Astrocyte (in vitro differentiated cells and primary cell): Measurements from ENCODE around the gene CUL7.

ENCODE experiments used
- EZH2 ChIP-seq: IDR thresholded peaks from 2 replicates; pipeline ENCODE4 v1.6.1; 2012; ENCODE audit warnings: mild to moderate bottlenecking, low read length, inconsistent platforms; ENCODE audit not compliant: insufficient read depth
- TF ChIP-seq, protein P1 (sequence below): IDR thresholded peaks from 2 replicates; pipeline ENCODE4 v1.5.1; 2011; ENCODE audit warnings: low read depth, mild to moderate bottlenecking, inconsistent platforms, low read length, moderate library complexity; ENCODE audit not compliant: insufficient read depth

DNA sequence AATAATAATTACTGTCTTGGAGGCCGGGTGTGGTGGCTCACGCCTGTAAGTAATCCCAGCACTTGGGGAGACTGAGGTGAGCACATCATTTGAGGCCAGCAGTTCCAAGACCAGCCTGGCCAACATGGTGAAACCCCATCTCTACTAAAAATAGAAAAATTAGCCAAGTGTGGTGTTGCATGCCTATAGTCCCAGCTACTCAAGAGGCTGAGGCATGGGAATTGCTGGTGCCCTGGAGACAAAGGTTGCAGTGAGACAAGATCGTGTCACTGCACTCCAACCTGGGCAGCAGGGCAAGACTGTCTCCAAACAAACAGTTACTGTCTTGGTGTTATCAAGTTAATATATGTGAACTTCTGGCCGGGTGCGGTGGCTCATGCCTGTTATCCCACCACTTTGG, 27.3 kb downstream of the CUL7 start:
- TF ChIP-seq, protein P1, sequence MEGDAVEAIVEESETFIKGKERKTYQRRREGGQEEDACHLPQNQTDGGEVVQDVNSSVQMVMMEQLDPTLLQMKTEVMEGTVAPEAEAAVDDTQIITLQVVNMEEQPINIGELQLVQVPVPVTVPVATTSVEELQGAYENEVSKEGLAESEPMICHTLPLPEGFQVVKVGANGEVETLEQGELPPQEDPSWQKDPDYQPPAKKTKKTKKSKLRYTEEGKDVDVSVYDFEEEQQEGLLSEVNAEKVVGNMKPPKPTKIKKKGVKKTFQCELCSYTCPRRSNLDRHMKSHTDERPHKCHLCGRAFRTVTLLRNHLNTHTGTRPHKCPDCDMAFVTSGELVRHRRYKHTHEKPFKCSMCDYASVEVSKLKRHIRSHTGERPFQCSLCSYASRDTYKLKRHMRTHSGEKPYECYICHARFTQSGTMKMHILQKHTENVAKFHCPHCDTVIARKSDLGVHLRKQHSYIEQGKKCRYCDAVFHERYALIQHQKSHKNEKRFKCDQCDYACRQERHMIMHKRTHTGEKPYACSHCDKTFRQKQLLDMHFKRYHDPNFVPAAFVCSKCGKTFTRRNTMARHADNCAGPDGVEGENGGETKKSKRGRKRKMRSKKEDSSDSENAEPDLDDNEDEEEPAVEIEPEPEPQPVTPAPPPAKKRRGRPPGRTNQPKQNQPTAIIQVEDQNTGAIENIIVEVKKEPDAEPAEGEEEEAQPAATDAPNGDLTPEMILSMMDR = no peak
- no peak for TF ChIP-seq EZH2
